DOHH2 (cell line): ENCODE data around the gene LMNB1.

Experiments used
- CTCF ChIP-seq: fragments of 200-600 bp; sonication (generic); IDR thresholded peaks from one replicate; pipeline ENCODE4 v1.5.1; 2014; ENCODE audit warnings: antibody characterized with exemption, mild to moderate bottlenecking, low read depth, low read length; ENCODE audit not compliant: poor library complexity, severe bottlenecking
- EZH2phosphoT487 ChIP-seq: fragments of 200-600 bp; sonication (generic); IDR thresholded peaks from 2 replicates; pipeline ENCODE4 v1.6.1; 2017; ENCODE audit warnings: borderline replicate concordance, mild to moderate bottlenecking, antibody characterized with exemption, low read length, moderate library complexity, mixed read lengths

GRCh38 chr5:126799780-126800179, 22.8 kb downstream of the LMNB1 start:
- TF ChIP-seq CTCF (no peak), EZH2phosphoT487 (no peak)
